ENCODE data around the gene RNF152.

RNF152 gene

GRCh38 chr18:61892683-61893308, at the start of gene RNF152:
RNF152 (minus strand) TSS chr18:61893007; CDS start chr18:61816463, 76,544 bp downstream.
- DNase-seq = no peak
- in situ Hi-C loops (cut with HindIII; ENCODE audit: low pct_ligation_motif_present, low pct_unique_long_range_greater_than_20kb, low sequenced_read_pairs) = no loop called here

- DNase-seq = no peak
- in situ Hi-C loops (cut with HindIII; ENCODE audit: low pct_ligation_motif_present, low pct_unique_long_range_greater_than_20kb, low sequenced_read_pairs) = no loop called here
Measured at GRCh38 chr18:61941948-61942471, 49.2 kb upstream of the RNF152 start.

GRCh38 chr18:61939046-61939674, 46.4 kb upstream of the RNF152 start:
- in situ Hi-C loops (cut with HindIII; ENCODE audit: low pct_ligation_motif_present, low pct_unique_long_range_greater_than_20kb, low sequenced_read_pairs) = no loop called here

GRCh38 chr18:61935362-61935761, 42.6 kb upstream of the RNF152 start:
- in situ Hi-C loops (cut with HindIII; ENCODE audit: low pct_ligation_motif_present, low pct_unique_long_range_greater_than_20kb, low sequenced_read_pairs) = no loop called here
- DNase-seq = no peak

More at GRCh38 chr18:61939046-61939674, 46.4 kb upstream of the RNF152 start:
- no peak for DNase-seq

- no peak for DNase-seq
- in situ Hi-C loops (cut with HindIII; ENCODE audit: low pct_ligation_motif_present, low pct_unique_long_range_greater_than_20kb, low sequenced_read_pairs) = no loop called here
Measured at GRCh38 chr18:61931654-61932379, 39.0 kb upstream of the RNF152 start.

GRCh38 chr18:61929881-61930640, 37.3 kb upstream of the RNF152 start:
- no peak for DNase-seq
- in situ Hi-C loops (cut with HindIII; ENCODE audit: low pct_ligation_motif_present, low pct_unique_long_range_greater_than_20kb, low sequenced_read_pairs) = no loop called here

GRCh38 chr18:61926532-61926931, 33.7 kb upstream of the RNF152 start:
- in situ Hi-C loops (cut with HindIII; ENCODE audit: low pct_ligation_motif_present, low pct_unique_long_range_greater_than_20kb, low sequenced_read_pairs) = no loop called here
- no peak for DNase-seq

- in situ Hi-C loops (cut with HindIII; ENCODE audit: low pct_ligation_motif_present, low pct_unique_long_range_greater_than_20kb, low sequenced_read_pairs) = no loop called here
- DNase-seq = no peak
Measured at GRCh38 chr18:61924550-61924949, 31.7 kb upstream of the RNF152 start.

- in situ Hi-C loops (cut with HindIII; ENCODE audit: low pct_ligation_motif_present, low pct_unique_long_range_greater_than_20kb, low sequenced_read_pairs) = no loop called here
- DNase-seq = no peak
Measured at GRCh38 chr18:61922435-61922834, 29.6 kb upstream of the RNF152 start.

- in situ Hi-C loops (cut with HindIII; ENCODE audit: low pct_ligation_motif_present, low pct_unique_long_range_greater_than_20kb, low sequenced_read_pairs) = no loop called here
- DNase-seq = no peak
Measured at GRCh38 chr18:61921621-61922235, 28.9 kb upstream of the RNF152 start.

- in situ Hi-C loops (cut with HindIII; ENCODE audit: low pct_ligation_motif_present, low pct_unique_long_range_greater_than_20kb, low sequenced_read_pairs) = no loop called here
- DNase-seq = no peak
Measured at GRCh38 chr18:61917818-61918217, 25.0 kb upstream of the RNF152 start.

GRCh38 chr18:61912476-61912875, 19.7 kb upstream of the RNF152 start:
- no peak for DNase-seq
- in situ Hi-C loops (cut with HindIII; ENCODE audit: low pct_ligation_motif_present, low pct_unique_long_range_greater_than_20kb, low sequenced_read_pairs) = no loop called here

GRCh38 chr18:61910101-61910500, 17.3 kb upstream of the RNF152 start:
- DNase-seq = no peak
- in situ Hi-C loops (cut with HindIII; ENCODE audit: low pct_ligation_motif_present, low pct_unique_long_range_greater_than_20kb, low sequenced_read_pairs) = no loop called here

- DNase-seq = no peak
- in situ Hi-C loops (cut with HindIII; ENCODE audit: low pct_ligation_motif_present, low pct_unique_long_range_greater_than_20kb, low sequenced_read_pairs) = no loop called here
Measured at GRCh38 chr18:61908661-61909060, 15.9 kb upstream of the RNF152 start.

GRCh38 chr18:61901323-61901986, 8.6 kb upstream of the RNF152 start:
- peak; percentile 48 for DNase-seq
- in situ Hi-C loops (cut with HindIII; ENCODE audit: low pct_ligation_motif_present, low pct_unique_long_range_greater_than_20kb, low sequenced_read_pairs) = no loop called here

- no peak for DNase-seq
- in situ Hi-C loops (cut with HindIII; ENCODE audit: low pct_ligation_motif_present, low pct_unique_long_range_greater_than_20kb, low sequenced_read_pairs) = no loop called here
Measured at GRCh38 chr18:61900504-61901281, 7.9 kb upstream of the RNF152 start.

GRCh38 chr18:61898640-61899101, 5.9 kb upstream of the RNF152 start:
- no peak for DNase-seq
- in situ Hi-C loops (cut with HindIII; ENCODE audit: low pct_ligation_motif_present, low pct_unique_long_range_greater_than_20kb, low sequenced_read_pairs) = no loop called here

All from ACHN (cell line).